Prostate gland (tissue), 2 donors: Measurements from ENCODE around the gene DCC.

Experiments used
- POLR2A ChIP-seq: fragments of 450-650 bp; IDR thresholded peaks from one replicate; pipeline ENCODE4 v1.6.1; 2016; ENCODE audit warnings: antibody characterized with exemption, mild to moderate bottlenecking
- POLR2AphosphoS5 ChIP-seq: sonication (generic); formaldehyde crosslinking; IDR thresholded peaks from one replicate; pipeline ENCODE4 v1.6.1; 2017; ENCODE audit warnings: antibody characterized with exemption
- TF ChIP-seq, protein P1 (sequence below), 4 experiments: fragments of 200-600 bp in 2 of 4; fragments of 450-650 bp in 2 of 4; sonication (generic) in 2 of 4; IDR thresholded peaks; 1 replicate in 3 of 4; 2 replicates in 1 of 4; pipeline ENCODE4 v1.5.1; 2016 to 2019; ENCODE audit warnings: antibody characterized with exemption in 4 of 4, mild to moderate bottlenecking in 2 of 4, moderate library complexity in 2 of 4

DNA sequence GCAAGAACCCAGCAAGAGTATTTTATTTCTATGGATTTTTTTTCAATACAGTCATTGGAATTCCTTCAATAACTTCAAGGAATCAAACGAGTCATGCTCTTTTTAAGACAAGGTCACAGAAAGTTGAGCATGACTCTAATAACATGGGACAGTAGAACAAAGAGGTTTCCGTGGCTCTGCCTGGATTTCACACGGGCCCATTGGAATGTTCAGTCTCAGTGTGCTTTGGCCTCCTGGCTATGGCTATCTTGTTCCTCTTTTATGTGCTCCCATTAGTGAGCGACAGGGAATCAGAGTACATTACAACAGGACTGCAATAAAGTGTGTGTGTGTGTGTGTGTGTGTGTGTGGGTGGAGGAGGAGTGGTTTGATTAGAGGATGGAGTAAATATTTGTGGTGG lies 312.4 kb downstream of the DCC start:
- TF ChIP-seq, protein P1, sequence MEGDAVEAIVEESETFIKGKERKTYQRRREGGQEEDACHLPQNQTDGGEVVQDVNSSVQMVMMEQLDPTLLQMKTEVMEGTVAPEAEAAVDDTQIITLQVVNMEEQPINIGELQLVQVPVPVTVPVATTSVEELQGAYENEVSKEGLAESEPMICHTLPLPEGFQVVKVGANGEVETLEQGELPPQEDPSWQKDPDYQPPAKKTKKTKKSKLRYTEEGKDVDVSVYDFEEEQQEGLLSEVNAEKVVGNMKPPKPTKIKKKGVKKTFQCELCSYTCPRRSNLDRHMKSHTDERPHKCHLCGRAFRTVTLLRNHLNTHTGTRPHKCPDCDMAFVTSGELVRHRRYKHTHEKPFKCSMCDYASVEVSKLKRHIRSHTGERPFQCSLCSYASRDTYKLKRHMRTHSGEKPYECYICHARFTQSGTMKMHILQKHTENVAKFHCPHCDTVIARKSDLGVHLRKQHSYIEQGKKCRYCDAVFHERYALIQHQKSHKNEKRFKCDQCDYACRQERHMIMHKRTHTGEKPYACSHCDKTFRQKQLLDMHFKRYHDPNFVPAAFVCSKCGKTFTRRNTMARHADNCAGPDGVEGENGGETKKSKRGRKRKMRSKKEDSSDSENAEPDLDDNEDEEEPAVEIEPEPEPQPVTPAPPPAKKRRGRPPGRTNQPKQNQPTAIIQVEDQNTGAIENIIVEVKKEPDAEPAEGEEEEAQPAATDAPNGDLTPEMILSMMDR (IDR thresholded peaks at IDR 0.05), result no peak
- TF ChIP-seq POLR2A (no peak), POLR2AphosphoS5 (no peak)
